HS-27A (cell line): ENCODE measurements around the gene ADAMTS2.

ENCODE experiments used
- DNase-seq: peaks from one replicate; pipeline ENCODE4 v3.0.0-alpha.2; 2012; ENCODE audit warnings: low read depth, missing footprints

Gene ADAMTS2

DNA sequence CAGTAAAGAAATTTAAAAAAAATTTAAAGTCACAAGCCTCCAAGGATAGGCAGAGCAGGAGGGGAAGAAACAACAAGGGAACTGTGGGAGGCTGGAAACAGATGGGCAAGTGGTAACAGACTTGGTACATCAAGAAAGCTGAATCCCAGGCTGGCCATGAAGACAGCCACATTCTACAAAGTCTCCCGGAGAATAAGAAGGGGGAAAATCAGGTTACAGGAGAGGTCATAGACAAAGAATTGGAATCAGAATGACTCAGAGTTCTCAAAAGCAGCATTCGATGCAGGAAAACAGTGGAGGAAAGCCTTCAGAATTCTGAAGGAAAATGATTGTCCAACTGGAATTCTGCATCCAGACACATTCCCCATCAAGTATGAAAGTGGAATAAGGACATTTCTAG lies 129.7 kb downstream of the ADAMTS2 start:
- no peak for DNase-seq

DNA sequence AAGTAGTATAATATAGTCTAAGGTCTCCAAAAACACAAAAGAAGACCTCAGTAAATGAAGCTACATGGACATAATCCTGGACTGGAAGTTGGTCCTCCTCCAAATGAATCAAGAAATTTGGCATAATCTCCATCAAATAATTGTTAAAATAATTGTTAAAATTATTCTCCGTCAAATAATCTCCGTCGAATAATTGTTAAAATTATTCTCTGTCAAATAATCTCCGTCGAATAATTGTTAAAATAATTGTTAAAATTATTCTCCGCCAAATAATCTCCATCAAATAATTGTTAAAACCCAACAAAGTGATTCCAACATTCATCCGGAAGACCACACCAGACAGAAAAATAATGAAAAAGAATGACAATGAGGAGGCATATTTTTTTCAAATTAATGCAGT lies 130.6 kb downstream of the ADAMTS2 start:
- DNase-seq, result no peak

GRCh38 chr5:179212870-179213269 lies 132.4 kb downstream of the ADAMTS2 start:
- DNase-seq, result no peak

DNA sequence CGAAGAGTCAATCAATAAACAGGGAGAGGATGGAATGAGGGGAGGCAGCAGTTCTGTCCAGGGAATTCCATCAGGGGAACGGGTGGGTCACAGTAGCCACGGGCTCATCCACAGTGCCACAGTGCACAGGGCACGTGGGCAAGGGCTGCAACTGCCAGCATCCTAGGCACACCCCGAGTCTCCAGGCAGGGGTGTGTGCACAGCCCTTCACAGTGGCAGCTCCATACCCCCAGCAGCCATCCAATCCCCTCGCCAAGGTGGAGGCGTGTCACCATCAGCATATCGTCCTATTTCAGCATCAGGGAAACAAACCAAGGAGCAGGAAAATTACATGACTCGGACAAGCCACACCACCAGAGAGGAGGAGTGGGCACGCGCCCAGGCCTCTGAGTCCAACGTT lies 133.6 kb downstream of the ADAMTS2 start:
- no peak for DNase-seq

GRCh38 chr5:179211068-179211467 lies 134.2 kb downstream of the ADAMTS2 start:
- DNase-seq, result no peak

DNA sequence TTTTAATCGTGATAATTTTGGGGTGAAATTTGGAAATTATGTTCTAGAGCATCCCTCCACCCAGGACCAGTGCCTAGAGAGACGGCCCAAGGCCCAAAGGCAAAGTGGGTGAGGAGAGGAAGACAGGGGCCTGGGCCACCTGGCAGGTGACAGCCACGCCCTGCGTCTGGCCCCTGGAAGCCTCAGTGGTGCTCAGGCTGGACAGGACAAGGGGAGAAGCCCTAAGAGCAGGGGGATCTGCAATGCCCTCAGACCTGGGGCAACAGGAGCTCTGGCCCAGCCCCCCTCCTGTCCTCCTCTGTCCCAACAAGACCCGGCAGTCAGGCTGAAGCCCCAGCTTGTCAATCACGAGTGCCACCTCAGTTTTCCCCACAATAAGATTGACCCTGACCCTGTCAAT lies 134.8 kb downstream of the ADAMTS2 start:
- DNase-seq, result no peak

DNA sequence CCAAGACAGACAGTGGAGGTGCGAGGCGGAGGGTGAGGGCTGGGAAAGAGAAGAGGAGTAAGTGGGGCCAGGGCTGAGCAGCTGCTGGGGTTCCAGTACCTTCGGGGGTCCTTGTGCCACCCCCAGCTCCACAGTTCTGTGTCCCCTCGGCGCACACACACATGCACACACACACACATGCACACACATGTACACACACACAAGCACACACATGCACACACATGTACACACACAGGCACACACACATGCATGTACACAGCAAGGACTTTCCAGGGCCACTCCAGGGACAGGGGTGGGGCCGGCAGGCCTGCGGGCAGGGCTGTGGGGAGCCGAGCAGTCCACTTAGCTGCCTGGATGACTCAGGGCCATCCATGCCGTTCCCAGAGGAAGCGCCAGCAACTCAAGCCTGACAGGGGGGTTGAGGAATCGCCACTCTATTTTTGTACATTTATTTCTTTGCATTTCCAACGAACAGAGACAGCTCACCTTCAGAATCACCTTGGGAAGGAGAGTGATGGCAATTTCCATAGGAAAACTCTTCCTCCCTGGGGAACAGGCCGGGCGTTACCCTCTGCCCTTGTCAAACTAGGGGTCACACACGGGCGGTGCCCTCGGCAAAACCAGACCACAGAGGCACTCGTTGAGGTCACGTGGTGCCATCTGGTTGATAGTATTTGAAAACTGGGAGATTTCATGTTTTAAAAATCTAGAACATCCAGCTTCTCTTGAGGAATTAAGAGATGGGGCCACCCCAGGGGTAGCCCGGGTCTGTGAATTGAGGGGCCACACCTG lies 135.7 kb downstream of the ADAMTS2 start:
- DNase-seq, result no peak

- no peak for DNase-seq
These were observed 136.4 kb downstream of the ADAMTS2 start for GRCh38 chr5:179208706-179209358.

DNA sequence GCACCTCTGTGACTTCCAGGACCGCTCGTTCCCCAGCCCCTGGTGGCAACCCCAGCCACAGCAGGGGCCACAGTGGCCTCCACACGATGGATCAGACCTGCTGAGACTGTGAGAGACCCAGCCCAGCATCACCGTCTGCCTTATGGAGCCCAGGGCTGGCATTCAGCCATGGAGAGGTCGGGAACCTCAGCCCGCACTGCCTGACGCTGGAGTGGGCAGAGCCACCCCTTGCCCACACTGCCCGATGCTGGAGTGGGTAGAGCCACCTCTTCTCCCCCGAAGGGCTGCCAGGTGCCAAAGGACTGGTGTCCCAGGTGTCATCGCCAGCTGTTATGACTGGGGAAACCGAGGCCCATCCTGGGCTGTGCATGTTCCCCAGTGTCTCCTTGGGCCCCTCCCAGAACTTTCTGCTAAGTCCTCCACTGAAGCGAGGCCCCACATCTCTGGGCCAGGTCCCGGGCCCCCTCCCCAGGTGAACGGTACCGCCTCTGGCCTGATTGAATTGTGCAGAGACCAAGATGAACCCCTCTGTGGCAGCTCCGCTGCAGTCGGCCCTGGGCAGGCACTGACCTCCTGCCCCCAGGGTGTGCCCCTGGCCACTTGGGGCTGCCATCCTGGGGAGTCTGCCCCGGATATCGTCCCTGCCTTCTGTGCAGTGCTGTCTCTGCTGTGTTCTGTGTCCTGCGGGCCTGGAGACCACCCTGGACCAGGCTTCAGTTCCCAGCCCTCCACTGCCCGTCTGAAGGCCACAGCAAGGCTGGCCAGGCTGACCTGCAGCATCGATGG lies 137.1 kb downstream of the ADAMTS2 start:
- DNase-seq, result no peak

- no peak for DNase-seq
These were observed 137.8 kb downstream of the ADAMTS2 start for GRCh38 chr5:179207470-179207869.

DNA sequence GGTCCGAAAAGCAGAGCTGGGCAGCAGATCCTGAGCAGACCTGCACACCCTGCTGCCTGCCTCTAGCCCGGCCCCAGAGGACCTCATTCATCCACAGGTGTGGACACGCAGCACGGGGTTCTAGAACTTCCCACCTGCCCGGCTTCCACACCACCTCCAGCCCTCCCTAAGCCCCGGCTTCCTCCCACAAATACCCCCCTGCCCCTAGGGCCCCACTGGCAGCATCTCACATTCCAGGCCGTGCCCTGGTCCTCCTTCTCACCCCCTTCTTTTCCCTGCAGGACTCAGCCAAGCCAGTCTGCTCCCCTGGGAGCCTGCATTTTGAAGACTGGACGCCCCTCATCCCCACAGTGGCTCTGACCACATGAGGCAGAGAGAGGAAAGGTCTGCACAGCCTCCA lies 138.9 kb downstream of the ADAMTS2 start:
- DNase-seq, result no peak

DNA sequence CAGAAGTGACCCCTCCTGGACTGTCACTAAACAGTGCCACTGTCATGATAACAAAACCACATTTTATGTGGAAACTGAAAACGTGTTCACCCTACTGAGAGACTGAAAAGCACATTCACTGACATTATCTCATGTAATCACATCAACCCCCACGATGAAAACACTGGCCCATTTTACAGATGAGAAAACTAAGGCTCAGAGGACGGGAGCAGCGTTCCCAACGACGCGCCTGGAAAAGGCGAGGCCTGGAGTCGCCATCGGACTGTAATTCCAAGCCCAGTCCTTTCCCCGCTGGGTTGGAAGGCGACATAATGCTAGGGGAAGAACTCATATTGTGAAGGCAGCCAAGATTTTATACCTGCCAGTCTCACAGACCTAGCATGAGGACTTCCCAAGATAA lies 140.0 kb downstream of the ADAMTS2 start:
- no peak for DNase-seq

GRCh38 chr5:179204572-179204971 lies 140.7 kb downstream of the ADAMTS2 start:
- DNase-seq, result no peak

- DNase-seq, result no peak
These were observed 142.0 kb downstream of the ADAMTS2 start for GRCh38 chr5:179203248-179203647.

DNA sequence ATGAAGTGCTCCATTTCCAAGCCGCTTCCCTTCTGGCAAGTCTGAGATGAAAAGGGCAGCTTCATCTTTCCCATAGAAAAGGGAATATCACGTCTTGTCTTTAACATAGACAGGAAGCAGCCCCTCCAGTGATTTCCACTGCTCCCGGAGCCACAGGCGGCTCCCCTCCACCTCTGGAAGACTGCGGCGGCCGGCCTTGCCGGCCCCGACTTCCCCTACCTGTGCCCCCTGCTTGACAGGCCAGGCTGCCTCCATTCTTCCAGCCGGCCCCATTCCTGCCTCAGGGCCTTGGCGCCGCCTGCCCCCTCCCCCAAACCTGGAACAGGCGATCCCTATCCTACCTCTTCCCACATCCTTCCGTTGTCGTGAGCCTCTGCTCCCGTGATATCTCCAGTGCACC lies 143.3 kb downstream of the ADAMTS2 start:
- DNase-seq, result no peak

DNA sequence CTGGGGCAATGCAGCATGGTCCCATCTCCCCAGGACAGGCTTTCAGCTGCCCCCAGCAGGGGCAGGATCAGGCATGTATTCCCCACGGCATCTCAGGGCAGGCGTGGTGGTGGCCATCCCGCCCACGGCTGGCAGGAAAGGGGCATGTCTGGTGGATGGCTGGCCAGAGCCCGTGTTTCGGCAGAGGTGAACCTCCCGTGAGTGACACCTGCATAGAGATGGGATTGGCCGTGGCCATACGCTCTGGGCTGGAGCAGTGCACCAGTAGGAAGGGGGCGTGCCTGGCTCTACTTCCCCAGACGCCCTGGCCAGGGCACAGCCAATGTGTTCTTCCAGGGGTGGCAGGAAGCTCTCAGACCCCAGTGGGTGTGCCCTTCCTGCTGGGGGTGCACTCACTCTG lies 146.0 kb downstream of the ADAMTS2 start:
- DNase-seq, result no peak

GRCh38 chr5:179198825-179199224 lies 146.4 kb downstream of the ADAMTS2 start:
- DNase-seq, result no peak

DNA sequence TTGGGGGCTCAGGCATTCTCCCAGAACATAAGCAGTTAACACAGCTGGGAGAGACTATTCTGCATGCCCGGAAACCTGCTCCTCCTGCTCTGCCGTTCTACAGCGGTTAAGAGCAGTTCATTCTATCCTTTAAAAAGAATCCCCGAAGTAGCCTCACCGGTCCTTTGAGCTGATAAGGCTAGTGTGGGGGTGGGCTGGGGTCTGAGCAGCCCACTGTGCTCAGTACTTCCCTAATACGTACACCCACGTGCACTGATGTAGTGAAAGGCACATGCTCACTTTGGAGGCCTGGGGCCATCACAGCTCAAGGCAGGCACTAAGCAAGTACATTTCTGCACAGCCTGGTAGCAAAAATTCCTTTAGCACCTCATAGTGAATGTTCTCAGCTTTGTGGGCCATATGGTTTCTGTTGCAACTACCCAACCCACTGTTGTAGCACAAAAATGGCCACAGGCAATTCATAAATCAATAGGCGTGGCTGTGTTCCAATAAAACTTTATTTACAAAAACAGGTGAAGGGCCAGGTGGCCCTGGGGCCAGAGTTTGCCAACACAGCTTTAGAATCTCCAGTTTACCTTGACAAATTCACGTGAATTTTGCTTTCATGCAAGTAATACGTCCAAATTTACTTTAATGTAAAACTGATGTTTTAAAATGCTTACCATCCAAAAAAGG lies 148.7 kb downstream of the ADAMTS2 start:
- no peak for DNase-seq

GRCh38 chr5:179195561-179196404 lies 149.5 kb downstream of the ADAMTS2 start:
- no peak for DNase-seq

DNA sequence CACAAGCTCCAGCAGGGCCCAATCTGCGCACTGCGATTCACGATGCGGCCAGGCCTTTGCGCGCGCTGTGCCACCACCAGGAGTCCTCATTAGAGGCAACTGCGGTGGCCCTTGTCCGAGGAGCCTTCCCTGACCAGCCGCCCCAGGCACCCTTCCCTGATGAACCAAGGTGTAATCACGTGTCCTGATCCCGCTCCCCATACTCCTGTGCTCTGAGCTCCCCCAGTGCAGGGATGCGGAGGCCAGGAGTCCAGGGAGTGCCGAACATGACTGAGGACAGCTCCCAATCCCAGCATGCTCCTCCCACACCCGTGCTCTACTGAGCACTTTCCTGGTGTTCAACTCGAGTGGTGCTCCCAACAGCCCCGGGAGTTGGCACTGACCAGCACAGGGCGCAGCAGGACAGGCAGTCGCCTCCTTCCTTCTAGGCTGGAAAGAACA lies 150.3 kb downstream of the ADAMTS2 start:
- no peak for DNase-seq

DNA sequence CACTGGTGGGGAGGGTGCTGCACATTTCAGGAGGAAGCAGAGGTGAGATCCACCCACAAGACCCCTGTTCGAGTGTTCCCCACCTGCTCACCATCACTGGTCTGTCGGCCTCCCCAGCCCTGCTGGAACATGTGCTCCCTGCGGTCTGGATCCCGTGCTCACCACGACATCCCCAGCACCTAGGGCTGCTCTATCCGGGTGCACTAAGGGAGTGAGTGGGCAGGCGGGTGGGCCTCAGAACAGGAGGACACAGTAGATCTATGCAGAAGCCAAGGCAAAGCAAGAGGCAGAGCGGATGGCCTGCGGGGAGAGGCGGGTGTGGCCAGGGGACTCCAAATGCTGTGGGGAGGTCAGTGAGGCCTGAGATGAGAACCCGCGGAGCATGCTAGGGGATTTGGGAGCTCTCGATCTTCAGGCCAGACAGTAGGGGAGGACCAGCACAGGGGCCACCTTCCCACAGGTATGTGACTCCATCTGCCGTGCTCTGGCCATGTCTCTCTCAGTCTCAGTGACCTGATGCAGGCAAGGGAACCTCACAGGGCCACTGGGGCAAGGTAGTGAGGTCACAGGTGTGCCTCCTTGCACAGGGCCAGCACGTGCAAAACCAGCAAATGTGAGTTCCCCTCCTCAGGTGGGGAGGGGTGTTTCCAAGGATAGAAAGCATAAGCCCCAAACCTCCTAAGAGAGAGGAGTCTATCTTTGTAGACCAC lies 150.9 kb downstream of the ADAMTS2 start:
- no peak for DNase-seq
